Epithelial cell of proximal tubule (primary cell): ENCODE measurements around the gene C1QC. TPM values are rescaled to one million over a fixed set of nuclear protein-coding genes. Genes with fewer than 3 reads are reported as not detected.

Source experiments
- DNase-seq: peaks from one replicate; pipeline ENCODE4 v3.0.0-alpha.2; 2011; ENCODE audit warnings: low read depth
- H3K4me3 ChIP-seq: 2 replicates; pipeline ENCODE4 v1.5.1; 2011; ENCODE audit warnings: low read depth, mild to moderate bottlenecking, low read length
- CTCF ChIP-seq: conservative IDR thresholded peaks from 2 replicates; pipeline ENCODE4 v1.5.1; 2012; ENCODE audit warnings: low read depth, mild to moderate bottlenecking, low read length
- total RNA-seq: library from RNA; depleted of rRNA; stranded (reverse); fragments of >200 nt; gene quantifications from 2 replicates; pipeline ENCODE4 v1.2.3, GENCODE V29; 2015

C1QC gene
- total RNA-seq, 1 donor from 2014 or later: not detected

GRCh38 chr1:22636353-22636752, 7.1 kb upstream of the C1QC start, which contains the start of gene C1QA:
TSS of gene C1QA (plus strand) at chr1:22636628. CDS start at chr1:22637617, 989 bp downstream.
- no peak within 1 kb of the TSS for H3K4me3 ChIP-seq
- no peak for DNase-seq
- TF ChIP-seq CTCF: no peak

DNA sequence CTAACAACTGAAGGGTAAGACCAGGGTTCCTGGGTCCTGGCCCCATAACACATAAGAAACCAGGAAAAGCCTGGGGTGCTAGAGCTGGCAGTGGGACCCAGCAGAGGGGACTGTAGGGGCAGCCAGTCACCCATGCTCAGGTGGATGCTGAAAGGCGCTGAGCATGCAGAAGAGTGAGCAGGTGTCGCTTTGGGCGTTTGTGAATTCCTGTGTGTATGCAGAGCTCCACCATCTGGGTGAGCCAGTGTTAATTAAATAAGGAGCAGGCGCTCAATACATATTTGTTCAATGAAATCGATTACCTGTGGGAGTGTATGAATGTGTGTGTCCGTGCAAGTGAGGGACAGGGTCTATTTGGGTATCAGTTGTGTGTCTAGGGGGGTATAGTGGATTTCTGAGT, 6.5 kb upstream of the C1QC start:
- no peak for TF ChIP-seq CTCF
- no peak overlapping the region for H3K4me3 ChIP-seq
- DNase-seq: no peak

- H3K4me3 ChIP-seq: no peak overlapping the region
- no peak for DNase-seq
- no peak for TF ChIP-seq CTCF
These were observed 5.5 kb upstream of the C1QC start for GRCh38 chr1:22637907-22638445.

DNA sequence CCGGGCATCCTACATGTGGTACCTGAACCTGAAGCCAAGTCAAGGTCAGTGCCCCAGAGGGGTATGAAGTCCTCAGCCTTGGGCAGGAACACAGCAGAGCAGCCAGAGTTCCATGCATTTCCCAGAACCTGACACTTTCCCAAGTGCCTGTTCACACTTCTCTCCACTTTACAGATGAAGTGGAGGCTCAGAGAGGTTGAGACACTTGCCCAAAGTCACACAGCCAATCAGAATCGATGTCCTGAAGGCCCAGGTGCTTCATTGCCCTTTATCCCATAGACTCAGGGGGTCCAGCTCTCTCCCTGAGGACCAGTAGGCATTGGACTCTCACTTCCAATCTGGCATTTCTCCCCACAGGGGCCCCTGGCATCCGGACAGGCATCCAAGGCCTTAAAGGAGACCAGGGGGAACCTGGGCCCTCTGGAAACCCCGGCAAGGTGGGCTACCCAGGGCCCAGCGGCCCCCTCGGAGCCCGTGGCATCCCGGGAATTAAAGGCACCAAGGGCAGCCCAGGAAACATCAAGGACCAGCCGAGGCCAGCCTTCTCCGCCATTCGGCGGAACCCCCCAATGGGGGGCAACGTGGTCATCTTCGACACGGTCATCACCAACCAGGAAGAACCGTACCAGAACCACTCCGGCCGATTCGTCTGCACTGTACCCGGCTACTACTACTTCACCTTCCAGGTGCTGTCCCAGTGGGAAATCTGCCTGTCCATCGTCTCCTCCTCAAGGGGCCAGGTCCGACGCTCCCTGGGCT, 4.8 kb upstream of the C1QC start:
- TF ChIP-seq CTCF: no peak
- H3K4me3 ChIP-seq: no peak overlapping the region
- DNase-seq: no peak

GRCh38 chr1:22639286-22639685, 4.1 kb upstream of the C1QC start:
- no peak overlapping the region for H3K4me3 ChIP-seq
- no peak for DNase-seq
- TF ChIP-seq CTCF: peak; percentile 13

GRCh38 chr1:22641247-22641646, 2.2 kb upstream of the C1QC start:
- H3K4me3 ChIP-seq: no peak overlapping the region
- no peak for TF ChIP-seq CTCF
- DNase-seq: no peak
